Subcutaneous adipose tissue (tissue), 4 donors: ENCODE data around the gene NFKBIE. TPM values are rescaled to one million over a fixed set of nuclear protein-coding genes. Genes with fewer than 3 reads are reported as not detected.

Source experiments
- CTCF ChIP-seq: fragments of 450-650 bp; IDR thresholded peaks from one replicate; pipeline ENCODE4 v1.5.1; 2016; ENCODE audit warnings: low read depth, mild to moderate bottlenecking, control low read depth, antibody characterized with exemption, moderate library complexity
- small RNA-seq: library from RNA; depleted of rRNA; stranded (forward); fragments of <200 nt; gene quantifications from one replicate; pipeline ENCODE3, GENCODE V24; 2016
- total RNA-seq, 4 donors: library from RNA; depleted of rRNA; stranded (reverse); fragments of >200 nt; gene quantifications; one replicate each; pipeline ENCODE4 v1.1.0, GENCODE V29; 2016

NFKBIE gene
- total RNA-seq, 4 donors from 2014 or later = 2.1 to 9.0 (median 5.5) TPM

DNA sequence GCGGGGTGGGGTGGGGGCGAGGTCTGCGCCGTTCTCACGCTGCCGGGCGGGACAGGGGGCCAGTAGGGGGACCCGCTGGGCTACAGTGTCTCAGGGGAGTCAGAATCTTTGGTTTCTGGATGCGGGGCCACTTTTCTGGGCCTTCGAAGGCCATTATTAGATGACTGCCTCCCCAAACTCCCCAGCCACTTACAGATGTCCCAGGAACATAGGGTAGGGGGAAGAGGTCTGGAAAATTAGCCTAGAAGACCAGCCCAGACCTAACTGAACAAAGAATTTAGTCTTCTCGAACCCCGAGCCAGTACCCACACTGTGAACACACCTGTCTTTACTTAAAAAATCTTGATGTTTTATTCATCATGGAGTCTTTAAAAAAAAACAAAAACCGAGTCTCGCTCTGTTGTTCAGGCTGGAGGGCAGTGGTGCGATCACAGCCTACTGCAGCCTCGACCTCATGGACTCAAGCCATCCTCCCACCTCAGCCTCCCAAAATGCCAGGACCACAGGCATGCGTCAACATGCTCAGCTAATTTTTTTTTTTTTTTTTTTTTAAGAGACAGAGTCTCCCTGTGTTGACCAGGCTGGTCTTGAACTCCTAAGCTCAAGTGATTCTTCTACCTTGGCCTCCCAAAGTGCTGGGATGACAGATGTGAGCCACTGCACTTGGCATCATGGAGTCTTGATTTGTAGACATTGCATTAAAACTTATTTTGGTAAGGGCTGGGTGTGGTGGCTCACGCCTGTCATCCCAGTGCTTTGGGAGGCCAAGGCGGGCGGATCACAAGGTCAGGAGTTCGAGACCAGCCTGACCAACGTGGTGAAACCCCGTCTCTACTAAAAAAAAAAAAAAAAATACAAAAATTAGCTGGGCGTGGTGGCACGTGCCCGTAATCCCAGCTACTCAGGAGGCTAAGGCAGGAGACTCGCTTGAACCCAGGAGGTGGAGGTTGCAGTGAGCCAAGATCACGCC lies 45.3 kb downstream of the NFKBIE start:
- no peak for TF ChIP-seq CTCF

DNA sequence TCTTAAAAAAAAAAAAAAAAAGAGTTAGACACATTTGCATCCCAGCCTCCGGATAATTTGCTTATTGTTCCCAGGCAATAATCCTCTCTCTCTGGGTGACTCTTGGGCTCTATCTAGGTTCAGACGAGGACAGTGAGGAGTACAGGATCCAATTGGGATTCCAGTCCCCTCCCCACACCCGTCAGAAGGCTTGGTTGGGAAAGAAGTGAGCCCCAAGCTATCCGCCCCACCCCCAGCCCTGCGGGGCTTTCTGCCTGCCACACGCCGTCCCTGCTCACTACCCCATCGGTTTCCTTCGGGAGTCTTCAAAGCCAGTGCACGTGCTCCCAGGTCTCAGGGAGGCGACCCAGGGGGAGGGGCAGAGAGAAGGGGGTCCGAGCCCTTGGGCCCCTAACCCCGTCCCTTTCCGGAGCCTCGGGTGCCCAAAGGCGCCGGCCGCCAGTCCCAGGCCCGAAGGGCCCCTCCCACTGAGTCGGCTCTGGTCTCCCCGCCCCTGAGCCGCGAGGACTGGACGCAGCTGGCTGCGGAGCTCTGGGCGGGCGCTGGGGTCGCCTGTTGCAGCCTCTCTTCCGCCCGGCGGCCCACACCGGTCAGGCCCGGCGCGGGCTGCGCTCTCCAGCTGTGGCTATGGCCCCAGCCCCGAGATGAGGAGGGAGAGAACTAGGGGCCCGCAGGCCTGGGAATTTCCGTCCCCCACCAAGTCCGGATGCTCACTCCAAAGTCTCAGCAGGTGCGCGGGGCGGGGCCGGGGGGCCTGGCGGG lies 46.1 kb downstream of the NFKBIE start:
- TF ChIP-seq CTCF = no peak

DNA sequence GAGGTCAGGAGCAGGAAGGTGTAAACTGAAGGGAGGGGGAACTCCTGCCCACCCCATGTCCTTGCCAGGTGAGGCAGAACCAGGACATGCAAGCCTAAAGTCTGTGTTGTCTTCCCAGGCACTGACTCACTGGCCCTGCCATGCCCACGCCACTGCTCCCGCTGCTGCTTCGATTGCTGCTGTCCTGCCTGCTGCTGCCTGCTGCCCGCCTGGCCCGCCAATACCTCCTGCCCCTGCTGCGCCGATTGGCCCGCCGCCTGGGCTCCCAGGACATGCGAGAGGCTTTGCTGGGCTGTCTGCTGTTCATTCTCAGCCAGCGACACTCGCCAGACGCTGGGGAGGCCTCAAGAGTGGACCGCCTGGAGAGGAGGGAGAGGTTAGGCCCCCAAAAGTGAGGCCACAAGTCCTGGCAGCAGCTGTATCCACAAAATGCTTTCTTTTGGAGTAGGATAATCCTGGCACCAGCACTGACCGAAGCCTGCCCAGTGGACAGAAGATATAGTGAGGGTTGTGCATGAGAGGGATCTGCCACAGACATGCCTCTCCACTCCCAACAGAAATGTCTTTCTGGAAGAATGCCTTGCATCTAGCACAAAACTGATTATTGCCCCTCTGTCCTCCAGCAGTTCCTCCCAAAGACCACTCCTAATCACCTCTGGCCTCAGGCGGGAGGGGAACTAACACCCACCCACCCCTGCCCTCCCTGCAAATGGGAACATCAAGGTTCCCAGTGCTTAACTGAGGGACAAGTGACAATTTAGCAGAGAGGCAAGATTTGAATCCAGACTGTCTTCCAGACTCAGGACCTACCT lies 47.8 kb downstream of the NFKBIE start:
- no peak for TF ChIP-seq CTCF

GRCh38 chr6:44216677-44217331 lies 48.5 kb downstream of the NFKBIE start, which contains the start of gene MYMX:
Gene MYMX (plus strand): TSS chr6:44216926. CDS start chr6:44217472, 546 bp downstream.
- no peak for TF ChIP-seq CTCF

GRCh38 chr6:44214307-44214706 lies 51.0 kb downstream of the NFKBIE start:
- no peak for TF ChIP-seq CTCF

DNA sequence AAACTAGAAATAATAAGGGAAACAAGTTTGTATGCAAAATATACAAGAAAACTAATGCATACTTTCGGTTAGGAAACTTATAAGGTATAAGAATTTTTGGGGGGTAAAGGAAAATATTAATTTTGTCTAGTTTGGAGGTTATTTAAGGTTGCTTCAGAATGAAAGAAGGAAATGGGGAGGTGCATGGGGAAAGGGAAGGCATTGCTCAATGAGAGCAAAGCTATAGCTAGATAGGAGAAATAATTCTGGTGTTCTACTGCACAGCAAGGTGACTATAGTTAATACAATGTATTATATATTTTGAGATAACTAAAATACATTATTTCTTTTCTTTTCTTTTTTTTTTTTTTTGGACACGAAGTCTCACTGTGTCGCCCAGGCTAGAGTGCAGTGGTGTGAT lies 54.1 kb downstream of the NFKBIE start:
- no peak for TF ChIP-seq CTCF

Small RNAs within 50 kb of the gene (small RNA-seq; reads per million reads assigned to genes)
- not detected for gene RN7SL811P

Other genes with a start within 250 kb of the NFKBIE start
- 10 to 100 TPM; 26.2 to 30.8 (median 27.6) TPM for gene MRPL14, start 138.1 kb downstream of the NFKBIE start, total RNA-seq
- gene TMEM63B, start 138.0 kb downstream of the NFKBIE start, total RNA-seq = 10 to 100 TPM; 11.9 to 15.3 (median 14.9) TPM
- 1 to 10 TPM in 2 of 4 donors, under 1 TPM in 1, not detected in 1; 0.68 to 3.2 (median 1.1) TPM for gene CAPN11, start 106.7 kb downstream of the NFKBIE start, total RNA-seq
- gene MYMX, start 48.6 kb downstream of the NFKBIE start, total RNA-seq = 1 to 10 TPM in 3 of 4 donors, under 1 TPM in 1; 0.98 to 2.6 (median 1.8) TPM
- 100 to 1,000 TPM in 2 of 4 donors, 10 to 100 TPM in 2; 86.3 to 150 (median 113) TPM for gene SLC29A1, start 42.0 kb downstream of the NFKBIE start, total RNA-seq
- 100 to 1,000 TPM; 457 to 750 (median 477) TPM for gene HSP90AB1, start 18.4 kb downstream of the NFKBIE start, total RNA-seq
- gene SLC35B2, start 8.0 kb downstream of the NFKBIE start, total RNA-seq = 10 to 100 TPM; 14.2 to 30.3 (median 25.8) TPM
- gene TMEM151B, start 4.9 kb upstream of the NFKBIE start, total RNA-seq = not detected
- 10 to 100 TPM in 1 of 4 donors, 1 to 10 TPM in 3; 3.8 to 12.1 (median 6.6) TPM for gene AARS2, start 47.8 kb upstream of the NFKBIE start, total RNA-seq
- gene SPATS1, start 77.1 kb upstream of the NFKBIE start, total RNA-seq = not detected
- gene CDC5L, start 122.2 kb upstream of the NFKBIE start, total RNA-seq = 10 to 100 TPM; 16.5 to 25.9 (median 18.7) TPM